Fibroblast of upper back skin (primary cell): ENCODE measurements around the gene CEACAM19.
A peak's percentile ranks its signal among the peaks of the same experiment; 100 is the strongest.
"Not testable (repeated sequence)": the region's sequence is repeated elsewhere in the genome, so short reads cannot be mapped to it uniquely, and the experiment has no call there.

Experiments
- DNase-seq: peaks from one replicate; pipeline ENCODE4 v3.0.0-alpha.2; 2013

Gene CEACAM19

DNA sequence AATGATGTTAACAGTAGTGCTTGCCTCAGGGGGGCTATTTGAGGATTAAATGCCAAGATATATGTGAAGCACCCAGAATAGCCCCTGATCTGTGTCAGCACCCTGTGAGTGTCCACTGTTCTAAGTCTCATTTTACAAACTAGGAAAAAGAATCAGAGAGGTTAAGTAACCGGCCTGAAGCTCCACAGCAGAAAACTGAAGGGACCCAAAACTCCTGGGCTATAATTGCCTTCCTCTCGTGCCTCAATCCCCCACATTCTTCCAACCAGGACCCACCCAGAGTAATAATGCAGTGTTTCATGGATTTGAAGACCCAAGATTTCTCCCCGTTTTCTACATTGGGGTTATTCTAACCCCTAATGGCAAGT is 25.2 kb upstream of the CEACAM19 start:
- no peak for DNase-seq

DNA sequence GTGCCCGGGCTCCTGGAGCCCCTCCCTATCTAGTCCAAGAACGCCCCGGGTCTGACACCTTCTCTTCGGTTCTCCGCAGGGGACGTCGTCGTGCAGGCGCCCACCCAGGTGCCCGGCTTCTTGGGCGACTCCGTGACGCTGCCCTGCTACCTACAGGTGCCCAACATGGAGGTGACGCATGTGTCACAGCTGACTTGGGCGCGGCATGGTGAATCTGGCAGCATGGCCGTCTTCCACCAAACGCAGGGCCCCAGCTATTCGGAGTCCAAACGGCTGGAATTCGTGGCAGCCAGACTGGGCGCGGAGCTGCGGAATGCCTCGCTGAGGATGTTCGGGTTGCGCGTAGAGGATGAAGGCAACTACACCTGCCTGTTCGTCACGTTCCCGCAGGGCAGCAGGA is 24.1 kb upstream of the CEACAM19 start:
- no peak for DNase-seq

GRCh38 chr19:44648631-44649251 is 22.5 kb upstream of the CEACAM19 start:
- DNase-seq: peak; percentile 45

GRCh38 chr19:44649578-44650145 is 21.6 kb upstream of the CEACAM19 start:
- no peak for DNase-seq

- no peak for DNase-seq
These were observed 17.9 kb upstream of the CEACAM19 start for GRCh38 chr19:44653343-44653742.

DNA sequence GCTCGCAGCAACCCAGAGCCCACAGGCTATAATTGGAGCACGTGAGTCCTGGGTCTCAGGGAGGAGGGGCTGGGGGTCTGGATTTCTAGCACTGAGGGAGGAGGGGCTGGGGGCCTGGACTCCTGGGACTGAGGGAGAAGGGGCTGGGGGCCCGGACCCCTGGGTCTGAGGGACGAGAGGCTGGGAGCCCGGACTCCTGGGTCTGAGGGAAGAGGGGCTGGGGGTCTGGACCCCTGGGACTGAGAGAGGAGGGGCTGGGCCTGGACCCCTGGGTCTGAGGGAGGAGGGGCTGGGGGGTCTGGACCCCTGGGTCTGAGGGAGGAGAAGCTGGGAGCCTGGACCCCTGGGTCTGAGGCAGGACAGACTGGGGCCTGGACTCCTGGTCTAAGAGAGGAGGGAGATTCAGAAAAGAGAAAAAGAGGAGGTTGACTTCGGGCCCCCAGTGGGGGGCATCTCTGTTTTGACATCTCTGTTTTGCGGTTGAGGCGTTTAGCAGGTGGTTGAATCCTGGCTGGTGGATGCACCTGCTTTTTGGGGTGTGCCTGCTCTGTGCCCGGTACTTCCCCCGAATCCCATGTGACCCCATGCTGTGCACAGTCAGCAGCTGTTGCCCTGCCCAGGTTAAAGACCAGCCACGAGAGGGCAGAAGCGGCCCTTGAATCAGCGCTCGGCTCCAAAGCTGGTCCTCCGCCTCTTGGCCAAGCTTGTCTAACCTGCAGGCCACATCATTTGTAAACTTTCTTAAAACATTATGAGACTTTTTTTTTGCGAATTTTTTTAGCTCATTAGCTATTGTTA is 17.1 kb upstream of the CEACAM19 start:
- DNase-seq: peak; percentile 53

DNA sequence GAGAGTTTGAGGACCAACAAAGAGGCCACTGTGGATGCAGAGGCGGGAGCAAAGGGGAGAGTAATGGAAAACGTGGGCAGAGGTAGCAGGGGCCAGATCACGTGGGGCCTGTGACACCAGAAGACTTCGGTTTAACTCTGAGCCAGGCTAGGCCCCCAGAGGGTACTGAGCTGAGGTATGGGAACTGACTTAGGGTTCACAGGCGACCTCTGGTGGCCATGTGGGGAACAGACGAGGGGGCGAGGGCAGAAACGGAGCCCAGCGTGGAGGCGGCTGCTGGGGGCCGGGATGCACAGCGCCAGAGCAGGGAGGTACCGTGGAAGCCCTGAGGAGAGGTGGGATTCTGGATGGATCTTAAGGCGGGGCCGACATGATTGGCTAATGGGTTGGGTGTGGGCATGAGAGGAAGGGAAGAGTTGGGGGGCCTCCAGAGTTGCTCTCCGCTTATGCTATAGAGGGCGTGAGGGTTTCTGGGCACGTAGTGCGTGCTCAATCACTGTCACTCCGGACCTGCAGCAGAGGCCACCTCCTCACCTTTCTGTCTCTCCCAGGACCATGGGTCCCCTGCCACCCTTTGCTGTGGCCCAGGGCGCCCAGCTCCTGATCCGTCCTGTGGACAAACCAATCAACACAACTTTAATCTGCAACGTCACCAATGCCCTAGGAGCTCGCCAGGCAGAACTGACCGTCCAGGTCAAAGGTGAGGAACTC is 13.9 kb upstream of the CEACAM19 start:
- DNase-seq: peak; percentile 80

GRCh38 chr19:44658069-44658733 is 13.1 kb upstream of the CEACAM19 start:
- no peak for DNase-seq

DNA sequence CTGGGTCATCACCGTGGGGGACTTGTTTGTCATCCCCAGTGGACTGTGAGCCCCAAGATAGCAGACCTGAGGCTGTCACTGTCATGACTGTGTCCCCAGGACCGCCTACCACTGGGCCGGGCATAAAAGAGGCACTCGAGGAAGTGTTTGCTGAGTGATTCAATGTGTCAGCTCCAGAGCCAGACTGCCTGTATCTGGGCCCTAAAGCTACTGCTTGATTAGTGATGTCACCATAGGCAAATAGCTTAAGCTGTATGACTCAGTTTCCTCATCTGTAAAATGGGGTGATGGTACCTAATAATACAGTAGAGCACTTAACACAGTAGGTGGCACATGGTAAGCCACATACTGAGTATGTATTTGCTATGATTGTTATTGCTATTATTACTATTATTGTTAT is 11.2 kb upstream of the CEACAM19 start:
- no peak for DNase-seq

DNA sequence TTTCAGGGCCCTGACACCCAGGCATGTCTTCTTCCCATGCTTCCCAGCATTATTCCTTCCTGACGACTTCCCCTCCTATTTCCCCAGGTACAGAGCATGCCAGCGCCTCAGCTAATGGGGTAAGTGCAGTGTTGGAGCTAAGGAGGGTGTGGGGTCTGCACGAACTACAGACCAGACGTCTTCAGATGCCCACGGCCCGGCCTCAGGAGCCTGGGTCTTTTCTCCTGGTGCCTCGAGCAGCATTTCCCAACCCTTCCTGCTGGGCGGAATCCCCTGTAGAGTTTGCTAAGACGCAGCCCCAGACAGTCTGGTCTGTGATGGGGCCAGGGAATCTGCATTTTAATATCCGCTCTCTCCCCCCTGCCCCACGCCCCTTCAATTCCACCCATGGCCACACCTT is 10.1 kb upstream of the CEACAM19 start:
- no peak for DNase-seq

GRCh38 chr19:44661904-44662303 is 9.4 kb upstream of the CEACAM19 start:
- no peak for DNase-seq

- peak; percentile 75 for DNase-seq
These were observed 8.4 kb upstream of the CEACAM19 start for GRCh38 chr19:44662691-44663385.

- no peak for DNase-seq
These were observed 7.3 kb upstream of the CEACAM19 start for GRCh38 chr19:44663996-44664395.

GRCh38 chr19:44664976-44665375 is 6.3 kb upstream of the CEACAM19 start:
- DNase-seq: no peak

DNA sequence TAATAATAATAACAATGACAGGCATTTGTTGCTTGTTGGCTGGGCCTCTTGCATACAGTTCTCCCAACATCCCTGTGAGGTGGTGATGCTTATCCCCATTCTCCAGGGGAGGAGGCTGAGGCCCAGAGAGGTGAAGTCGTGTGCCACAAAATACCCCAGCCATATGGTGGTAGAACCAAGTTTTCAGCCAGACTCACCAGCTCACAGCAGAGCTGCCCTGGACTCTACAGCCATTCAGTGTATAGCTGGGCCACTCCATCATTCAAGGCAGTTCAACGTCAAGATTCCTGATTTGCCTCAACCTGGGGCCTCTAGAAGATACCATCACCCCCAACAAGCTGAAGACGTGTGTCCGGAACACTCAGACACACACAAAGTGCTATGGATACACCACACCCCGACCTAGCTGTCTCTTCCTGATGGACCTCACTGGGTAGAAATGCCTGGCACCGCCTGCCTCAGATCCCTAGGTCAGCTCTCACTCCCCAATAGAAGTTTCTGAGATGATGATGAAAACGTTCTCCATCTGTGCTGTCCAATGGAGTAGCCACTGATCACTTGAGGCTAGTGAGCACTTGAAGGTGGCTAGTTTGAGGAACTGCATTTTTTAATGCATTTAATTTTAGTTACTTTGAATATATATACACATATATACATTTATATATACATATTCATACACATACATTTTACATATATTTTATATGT is 4.3 kb upstream of the CEACAM19 start:
- DNase-seq: no peak

- no peak for DNase-seq
These were observed 2.1 kb upstream of the CEACAM19 start for GRCh38 chr19:44668985-44669764.

- DNase-seq: not testable (repeated sequence)
These were observed 1.3 kb upstream of the CEACAM19 start for GRCh38 chr19:44670027-44670426.

- no peak for DNase-seq
These were observed 944 bp downstream of the CEACAM19 start for GRCh38 chr19:44672226-44672625.

GRCh38 chr19:44673510-44673909 is 2.2 kb downstream of the CEACAM19 start:
- DNase-seq: no peak

DNA sequence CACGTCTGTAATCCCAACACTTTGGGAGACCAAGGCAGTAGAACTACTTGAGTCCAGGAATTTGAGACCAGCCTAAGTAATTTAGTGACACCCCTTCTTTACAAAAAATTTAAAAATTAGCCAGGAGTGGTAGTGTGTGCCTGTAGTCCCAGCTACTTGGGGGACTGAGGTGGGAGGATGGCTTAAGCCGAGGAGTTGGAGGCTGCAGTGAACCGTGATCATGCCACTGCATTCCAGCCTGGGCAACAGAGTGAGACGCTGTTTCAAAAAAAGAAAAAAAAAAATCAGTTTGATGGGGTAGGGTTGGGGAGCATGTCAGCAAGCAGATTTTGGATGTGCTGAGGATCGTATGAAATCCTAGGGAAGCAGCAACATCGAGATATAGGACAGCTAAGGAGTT is 4.2 kb downstream of the CEACAM19 start:
- no peak for DNase-seq
